ENCODE data around the gene RPS10.
"Not testable (repeated sequence)": the region's sequence is repeated elsewhere in the genome, so short reads cannot be mapped to it uniquely, and the experiment has no call there.

Gene RPS10

GRCh38 chr6:34374069-34374468 is 51.8 kb downstream of the RPS10 start:
- no peak for DNase-seq (ENCODE audit: low read depth in 2 of 3, low spot score in 2 of 3)

- no peak for DNase-seq (ENCODE audit: low read depth in 2 of 3, low spot score in 2 of 3)
Observed at GRCh38 chr6:34373511-34373910, 52.4 kb downstream of the RPS10 start.

GRCh38 chr6:34371865-34372264 is 54.0 kb downstream of the RPS10 start:
- DNase-seq (ENCODE audit: low read depth in 2 of 3, low spot score in 2 of 3) = not testable (repeated sequence)

GRCh38 chr6:34370361-34370760 is 55.5 kb downstream of the RPS10 start:
- DNase-seq (ENCODE audit: low read depth in 2 of 3, low spot score in 2 of 3) = no peak

- DNase-seq (ENCODE audit: low read depth in 2 of 3, low spot score in 2 of 3) = no peak
Observed at GRCh38 chr6:34369385-34369784, 56.5 kb downstream of the RPS10 start.
